IMR-90 (cell line): ENCODE measurements around the gene SLC7A10. TPM values are rescaled to one million over a fixed set of nuclear protein-coding genes. Genes with fewer than 3 reads are reported as not detected.

ENCODE experiments used
- ATAC-seq: fragments of 200-7000 bp; cut with Tn5 transposase; 2 replicates; pipeline ENCODE4 v1.9.1; 2020; ENCODE audit warnings: low read depth, mild to moderate bottlenecking, moderate library complexity
- BruUV-seq: library from RNA; stranded (reverse); fragments of 400-500 nt; replicated peaks from 2 replicates; lab custom pipeline; 2021; lab: Mats Ljungman, UMichigan
- CTCF ChIA-PET: fragments of 300-600 bp; formaldehyde crosslinking; extraction: SDS; loops from one replicate; lab custom pipeline; 2021; ENCODE audit warnings: antibody characterized with exemption; lab: Yijun Ruan, JAX
- POLR2A ChIA-PET: fragments of 300-600 bp; sonication (Branson Sonifier 250); formaldehyde crosslinking; loops from one replicate; lab custom pipeline; 2022; ENCODE audit warnings: antibody characterized with exemption; ENCODE audit not compliant: unreplicated experiment; lab: Charles Lee
- DNase-seq: peaks from one replicate; pipeline ENCODE4 v3.0.0; 2013
- H2AFZ ChIP-seq: replicated peaks from 2 replicates; pipeline ENCODE3; 2013; ENCODE audit warnings: low read length, mild to moderate bottlenecking; ENCODE audit not compliant: poor library complexity
- H2AK5ac ChIP-seq: 2 replicates; pipeline ENCODE4 v1.6.1; 2013; ENCODE audit warnings: low read depth, low read length, inconsistent platforms
- H2AK9ac ChIP-seq: replicated peaks from 2 replicates; pipeline ENCODE3; 2013; ENCODE audit warnings: mild to moderate bottlenecking, low read depth, low read length, moderate library complexity; ENCODE audit not compliant: poor library complexity
- H2BK120ac ChIP-seq: 2 replicates; pipeline ENCODE4 v1.6.1; 2013; ENCODE audit warnings: low read depth, low read length, inconsistent platforms
- H2BK15ac ChIP-seq: 3 replicates; pipeline ENCODE4 v1.6.1; 2013; ENCODE audit warnings: low read depth, low read length, inconsistent platforms
- H2BK20ac ChIP-seq: 2 replicates; pipeline ENCODE4 v1.6.1; 2013; ENCODE audit warnings: low read depth, mild to moderate bottlenecking, inconsistent platforms, low read length, moderate library complexity
- H2BK5ac ChIP-seq: 2 replicates; pipeline ENCODE4 v1.6.1; 2013; ENCODE audit warnings: mild to moderate bottlenecking, low read depth, low read length, inconsistent platforms; ENCODE audit not compliant: poor library complexity, severe bottlenecking
- H3K14ac ChIP-seq: replicated peaks from 2 replicates; pipeline ENCODE4 v1.6.1; 2013; ENCODE audit warnings: low read depth, low read length, inconsistent platforms
- H3K18ac ChIP-seq: 2 replicates; pipeline ENCODE4 v1.6.1; 2013; ENCODE audit warnings: low read depth, low read length, control low read depth
- H3K23ac ChIP-seq: 2 replicates; pipeline ENCODE4 v1.6.1; 2013; ENCODE audit warnings: low read depth, low read length, inconsistent platforms
- H3K27ac ChIP-seq: 2 replicates; pipeline ENCODE4 v1.5.1; 2013; ENCODE audit warnings: mild to moderate bottlenecking, control low read depth, low read length; ENCODE audit not compliant: insufficient read depth
- H3K27me3 ChIP-seq: 2 replicates; pipeline ENCODE4 v1.6.1; 2013; ENCODE audit warnings: low read length; ENCODE audit not compliant: control insufficient read depth, insufficient read depth
- H3K36me3 ChIP-seq: 2 replicates; pipeline ENCODE4 v1.6.1; 2013; ENCODE audit warnings: low read length, mixed read lengths; ENCODE audit not compliant: control insufficient read depth, insufficient read depth
- H3K4ac ChIP-seq: 2 replicates; pipeline ENCODE4 v1.6.1; 2013; ENCODE audit warnings: low read depth, low read length, inconsistent platforms
- H3K4me1 ChIP-seq: 2 replicates; pipeline ENCODE4 v1.6.1; 2013; ENCODE audit warnings: low read length, mixed read lengths; ENCODE audit not compliant: control insufficient read depth, insufficient read depth
- H3K4me2 ChIP-seq: 2 replicates; pipeline ENCODE4 v1.6.1; 2013; ENCODE audit warnings: low read depth, mild to moderate bottlenecking, control low read depth, low read length, moderate library complexity
- H3K4me3 ChIP-seq: 2 replicates; pipeline ENCODE4 v1.5.1; 2013; ENCODE audit warnings: low read depth, mild to moderate bottlenecking, control low read depth, low read length, moderate library complexity; ENCODE audit not compliant: insufficient read depth
- H3K56ac ChIP-seq: 2 replicates; pipeline ENCODE4 v1.6.1; 2013; ENCODE audit warnings: low read length, inconsistent platforms; ENCODE audit not compliant: insufficient read depth; ENCODE audit errors: extremely low read depth
- H3K79me1 ChIP-seq, 2 experiments: 2 replicates each; pipeline ENCODE4 v1.6.1; 2013; ENCODE audit warnings: low read length in 2 of 2, inconsistent platforms in 1 of 2, low read depth in 1 of 2
- H3K9ac ChIP-seq: 2 replicates; pipeline ENCODE4 v1.6.1; 2013; ENCODE audit warnings: low read depth, low read length, control low read depth
- H3K9me1 ChIP-seq: 2 replicates; pipeline ENCODE4 v1.6.1; 2013; ENCODE audit warnings: low read length, inconsistent platforms; ENCODE audit not compliant: insufficient read depth
- H3K9me3 ChIP-seq: 2 replicates; pipeline ENCODE4 v1.6.1; 2013; ENCODE audit warnings: low read length; ENCODE audit not compliant: control insufficient read depth, insufficient read depth
- H4K20me1 ChIP-seq: 2 replicates; pipeline ENCODE4 v1.6.1; 2013; ENCODE audit warnings: low read length, inconsistent platforms; ENCODE audit not compliant: insufficient read depth
- H4K5ac ChIP-seq: 2 replicates; pipeline ENCODE4 v1.6.1; 2013; ENCODE audit warnings: mild to moderate bottlenecking, low read depth, low read length, control low read depth
- H4K8ac ChIP-seq, 2 experiments: 2 replicates each; pipeline ENCODE4 v1.6.1; 2013; ENCODE audit warnings: low read depth in 2 of 2, low read length in 2 of 2, control low read depth in 1 of 2, inconsistent platforms in 1 of 2
- H4K91ac ChIP-seq: 2 replicates; pipeline ENCODE4 v1.6.1; 2013; ENCODE audit warnings: low read depth, low read length, inconsistent platforms; ENCODE audit not compliant: insufficient read depth
- BHLHE40 ChIP-seq: fragments of 150-350 bp; IDR thresholded peaks from 2 replicates; pipeline ENCODE4 v1.6.1; 2016; ENCODE audit warnings: mild to moderate bottlenecking, low read depth, low read length
- CEBPB ChIP-seq: IDR thresholded peaks from 2 replicates; pipeline ENCODE4 v1.6.1; 2012; ENCODE audit warnings: low read depth, low read length, improper control_type of control experiment
- CHD1 ChIP-seq: IDR thresholded peaks from 2 replicates; pipeline ENCODE4 v1.6.1; 2012; ENCODE audit warnings: low read depth, low read length, improper control_type of control experiment
- CTCF ChIP-seq: conservative IDR thresholded peaks from 2 replicates; pipeline ENCODE4 v1.5.1; 2012; ENCODE audit warnings: mild to moderate bottlenecking, low read depth, low read length, improper control_type of control experiment
- ELK1 ChIP-seq: fragments of 150-350 bp; IDR thresholded peaks from 2 replicates; pipeline ENCODE4 v1.6.1; 2016; ENCODE audit warnings: low read depth, mild to moderate bottlenecking, low read length, moderate library complexity, borderline replicate concordance
- FOS ChIP-seq: fragments of 150-350 bp; IDR thresholded peaks from 2 replicates; pipeline ENCODE4 v1.6.1; 2016; ENCODE audit warnings: low read depth, low read length
- MAFK ChIP-seq: IDR thresholded peaks from 2 replicates; pipeline ENCODE4 v1.6.1; 2012; ENCODE audit warnings: low read depth, low read length, improper control_type of control experiment
- MAZ ChIP-seq: IDR thresholded peaks from 2 replicates; pipeline ENCODE4 v1.6.1; 2012; ENCODE audit warnings: low read depth, mild to moderate bottlenecking, low read length, improper control_type of control experiment, moderate library complexity, borderline replicate concordance
- MXI1 ChIP-seq: IDR thresholded peaks from 2 replicates; pipeline ENCODE4 v1.6.1; 2012; ENCODE audit warnings: low read depth, mild to moderate bottlenecking, low read length, moderate library complexity, borderline replicate concordance
- NFE2L2 ChIP-seq: fragments of 150-350 bp; IDR thresholded peaks from 2 replicates; pipeline ENCODE4 v1.6.1; 2016; ENCODE audit warnings: low read depth, mild to moderate bottlenecking, low read length
- POLR2A ChIP-seq: IDR thresholded peaks from 2 replicates; pipeline ENCODE4 v1.6.1; 2012; ENCODE audit warnings: mild to moderate bottlenecking, low read depth, low read length
- RCOR1 ChIP-seq: IDR thresholded peaks from 2 replicates; pipeline ENCODE4 v1.6.1; 2012; ENCODE audit warnings: mild to moderate bottlenecking, low read length, improper control_type of control experiment; ENCODE audit not compliant: insufficient replicate concordance
- RFX5 ChIP-seq: IDR thresholded peaks from 2 replicates; pipeline ENCODE4 v1.8.0; 2012; ENCODE audit warnings: low read depth, mild to moderate bottlenecking, low read length, moderate library complexity
- SMC3 ChIP-seq: fragments of 150-350 bp; IDR thresholded peaks from 2 replicates; pipeline ENCODE4 v1.6.1; 2016; ENCODE audit warnings: low read depth, mild to moderate bottlenecking, antibody characterized with exemption, low read length, moderate library complexity
- USF2 ChIP-seq: fragments of 150-350 bp; IDR thresholded peaks from 2 replicates; pipeline ENCODE4 v1.6.1; 2017; ENCODE audit warnings: mild to moderate bottlenecking, antibody characterized with exemption, low read length, low read depth
- WGBS, 2 experiments: methylation state at CpG; one replicate each; pipeline versions ENCODE4 v1.1.5 to v1.1.7; 2013; ENCODE audit warnings: missing lambda C conversion rate in 2 of 2; ENCODE audit not compliant: insufficient read length in 1 of 2; ENCODE audit errors: extremely low coverage in 2 of 2; 5-methylcytosine and 5-hydroxymethylcytosine counted together
- dilution Hi-C: fragments of 300-500 bp; cut with HindIII; formaldehyde crosslinking; loops from one replicate; pipeline ENCODE4 v1.14.3; 2018; ENCODE audit warnings: low sequenced_read_pairs; ENCODE audit not compliant: unreplicated experiment
- in situ Hi-C: fragments of 300-500 bp; cut with MboI; formaldehyde crosslinking; loops from 3 replicates; pipeline ENCODE4 v1.14.3; 2019; ENCODE audit warnings: low sequenced_read_pairs, inconsistent platforms, mixed read lengths
- intact Hi-C: fragments of 100-400 bp; cut with micrococcal nuclease; formaldehyde crosslinking; loops from 2 replicates; pipeline ENCODE4 v1.10.0; 2022
- polyA plus RNA-seq, 3 experiments: library from polyadenylated mRNA; depleted of rRNA; stranded (reverse); fragments of >200 nt; gene quantifications; 2 replicates each; pipeline ENCODE4 v1.2.3, GENCODE V29; 2012; ENCODE audit warnings: low replicate concordance in 1 of 3
- total RNA-seq: library from RNA; depleted of rRNA; stranded (reverse); fragments of >200 nt; gene quantifications from 2 replicates; pipeline ENCODE4 v1.2.3, GENCODE V29; 2012

Gene SLC7A10
- total and polyA plus RNA-seq, 2 of the 4 experiments (the other 2 are of a cell fraction): not detected

DNA sequence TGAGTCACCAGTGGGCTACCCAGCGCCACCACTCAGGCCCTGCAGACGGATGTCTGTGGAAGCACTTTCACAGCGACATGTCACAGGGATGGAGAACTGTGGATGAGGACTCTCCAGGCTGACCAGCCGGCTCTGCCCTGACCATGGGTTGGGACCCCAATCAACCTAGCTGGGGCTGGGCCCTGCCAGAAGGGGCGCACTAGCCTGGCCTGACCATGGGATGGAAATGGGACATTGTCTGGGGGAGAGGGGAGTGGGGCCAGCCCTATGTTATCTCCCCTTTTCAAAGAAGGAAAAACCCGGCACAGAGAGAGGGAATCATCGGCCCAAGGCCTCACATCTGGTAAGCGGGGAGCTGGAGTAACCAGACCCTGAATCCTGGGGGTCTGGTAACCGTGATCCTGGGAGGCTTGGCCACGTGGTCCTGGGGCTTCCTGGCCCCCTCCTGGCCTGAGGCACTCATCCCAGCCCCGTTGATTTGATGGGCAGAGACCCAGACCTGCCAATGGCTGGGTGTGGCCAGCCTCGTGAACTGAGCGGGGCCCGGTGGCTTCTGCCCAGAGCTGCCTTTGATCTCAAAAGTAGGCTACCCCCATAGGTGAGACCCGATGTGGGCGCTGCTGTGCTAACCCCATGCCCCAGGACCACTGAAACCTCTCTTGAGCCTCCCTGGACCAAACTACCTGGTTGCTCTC is 11.2 kb upstream of the SLC7A10 start:
- H3K14ac ChIP-seq: no peak overlapping the region
- H3K79me1 ChIP-seq: no peaks in the 10 kb centered on the region
- H3K23ac ChIP-seq: no peak overlapping the region
- H3K4me2 ChIP-seq: no peak overlapping the region
- peak overlapping the region; percentile 32 for H2AFZ ChIP-seq
- no peak overlapping the region for H3K27ac ChIP-seq
- H2AK5ac ChIP-seq: no peak overlapping the region
- H3K9ac ChIP-seq: no peak overlapping the region
- H3K4me3 ChIP-seq: no peak overlapping the region
- peaks cover 20% of the 10 kb centered on the region; the same call in 1 of the 2 replicates for H3K27me3 ChIP-seq
- no peak overlapping the region for H3K56ac ChIP-seq
- no peak overlapping the region for H4K8ac ChIP-seq
- no TSS peak for BruUV-seq
- dilution Hi-C loops: no loop called here
- POLR2A ChIA-PET: no interaction called here
- no peak overlapping the region for H2BK5ac ChIP-seq
- no peaks in the 10 kb centered on the region for H3K9me3 ChIP-seq
- H3K9me1 ChIP-seq: peaks cover 7% of the 10 kb centered on the region; the same call in 1 of the 2 replicates
- intact Hi-C loops: loop anchor here (5.0 kb wide), 1 partner anchor 65 kb away; the partner anchor contains the start of gene CEBPA
- 73% methylated on average over 9 of the region's 16 CpGs; no CpG with 5 or more reads in 1 of the 2 experiments for WGBS, 2 experiments
- no peak overlapping the region for H2BK20ac ChIP-seq
- no peak overlapping the region for H3K4ac ChIP-seq
- H3K18ac ChIP-seq: no peak overlapping the region
- no peak overlapping the region for H4K91ac ChIP-seq
- H2AK9ac ChIP-seq: no peak overlapping the region
- CTCF ChIA-PET: interaction anchor here (0.7 kb wide), 1 partner anchor 333 kb away, joined by 3 read pairs; no protein-coding TSS in a partner anchor
- no peak overlapping the region for H2BK120ac ChIP-seq
- no peaks in the 10 kb centered on the region for H4K20me1 ChIP-seq
- H2BK15ac ChIP-seq: no peak overlapping the region
- DNase-seq: no peak
- in situ Hi-C loops: loop anchor here (5.0 to 10.0 kb wide), 2 partner anchors 170 to 528 kb away; no protein-coding TSS in a partner anchor
- no peak for ATAC-seq
- no peaks in the 10 kb centered on the region for H3K36me3 ChIP-seq
- H4K5ac ChIP-seq: no peak overlapping the region
- H3K4me1 ChIP-seq: no peaks in the 10 kb centered on the region
- TF ChIP-seq NFE2L2 (no peak), POLR2A (no peak), MAFK (no peak), RFX5 (no peak), SMC3 (no peak), FOS (no peak), CHD1 (no peak), RCOR1 (no peak), ELK1 (no peak), CTCF (no peak), BHLHE40 (no peak), MXI1 (no peak), CEBPB (no peak), USF2 (no peak), MAZ (no peak)
